Ramos (cell line): ENCODE results near the gene CLDN9.

ENCODE experiments used
- in situ Hi-C: fragments of 300-500 bp; cut with MboI; formaldehyde crosslinking; loops from one replicate; pipeline ENCODE4 v1.14.3; 2022; ENCODE audit warnings: low sequenced_read_pairs; ENCODE audit not compliant: unreplicated experiment

Gene CLDN9, protein sequence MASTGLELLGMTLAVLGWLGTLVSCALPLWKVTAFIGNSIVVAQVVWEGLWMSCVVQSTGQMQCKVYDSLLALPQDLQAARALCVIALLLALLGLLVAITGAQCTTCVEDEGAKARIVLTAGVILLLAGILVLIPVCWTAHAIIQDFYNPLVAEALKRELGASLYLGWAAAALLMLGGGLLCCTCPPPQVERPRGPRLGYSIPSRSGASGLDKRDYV

DNA sequence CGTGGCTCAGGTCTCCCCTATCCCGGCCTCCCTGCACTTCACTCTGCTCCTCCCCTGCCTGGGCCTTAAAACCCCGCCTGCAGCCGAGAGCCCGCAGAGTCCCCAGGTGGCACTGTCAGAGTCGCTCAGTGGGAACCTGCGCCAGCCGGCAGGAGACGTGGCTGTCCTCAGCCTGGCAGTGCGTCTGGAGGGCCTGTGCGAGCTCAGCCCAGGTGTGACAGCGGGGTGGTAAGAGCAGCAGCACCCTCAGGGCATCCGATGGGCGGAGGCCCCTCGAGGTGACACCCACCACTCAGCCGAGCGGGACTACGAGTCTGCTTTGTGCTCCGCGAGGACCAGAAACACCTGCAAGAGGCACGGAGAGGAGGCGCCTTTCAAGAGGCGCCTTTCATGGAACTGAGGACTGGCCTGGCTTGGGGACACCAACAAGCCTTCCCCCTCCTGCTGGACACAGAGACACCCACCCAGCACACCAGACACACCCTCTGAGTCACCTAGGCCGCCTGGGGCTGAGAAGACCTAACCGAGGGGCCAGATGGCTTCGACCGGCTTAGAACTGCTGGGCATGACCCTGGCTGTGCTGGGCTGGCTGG lies at the start of gene CLDN9:
Gene CLDN9, plus strand, starts transcription at position 96 of the 593 bp plus-strand sequence. Its CDS starts 440 bp downstream, at position 536.
- in situ Hi-C loops, result no loop called here

DNA sequence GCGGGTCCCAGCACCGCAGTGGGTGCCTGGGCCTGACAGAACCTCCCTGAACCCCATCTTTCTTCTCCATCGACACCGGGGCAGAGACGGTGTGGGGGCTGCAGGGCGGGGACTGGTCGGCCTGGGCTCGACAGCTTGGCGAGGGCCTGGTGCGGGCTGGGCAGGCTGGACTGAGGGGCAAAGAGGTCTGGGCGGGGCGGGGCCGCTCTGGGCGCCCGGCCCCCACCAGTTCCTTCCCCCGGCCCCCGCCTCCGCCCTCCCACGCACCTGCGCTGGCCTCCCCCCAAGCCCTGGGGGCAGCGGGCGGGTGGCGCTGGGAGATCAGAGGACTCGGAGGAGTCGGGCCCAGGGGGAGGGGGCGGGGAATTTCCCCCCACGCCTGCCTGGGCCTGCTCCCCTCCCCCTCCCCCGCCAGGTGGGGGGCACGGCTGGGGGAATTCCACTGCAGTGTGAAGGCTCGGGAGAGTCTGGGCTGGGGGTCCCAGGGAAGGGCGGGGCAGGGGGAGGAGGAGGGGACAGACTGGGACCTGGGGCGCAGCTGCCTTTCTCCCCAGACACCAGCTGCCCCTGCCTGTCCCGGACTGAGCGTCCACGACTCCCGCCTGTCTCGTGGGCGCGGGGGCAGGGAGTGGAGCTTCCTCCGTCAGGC lies 49.5 kb upstream of the CLDN9 start:
- in situ Hi-C loops, result no loop called here

DNA sequence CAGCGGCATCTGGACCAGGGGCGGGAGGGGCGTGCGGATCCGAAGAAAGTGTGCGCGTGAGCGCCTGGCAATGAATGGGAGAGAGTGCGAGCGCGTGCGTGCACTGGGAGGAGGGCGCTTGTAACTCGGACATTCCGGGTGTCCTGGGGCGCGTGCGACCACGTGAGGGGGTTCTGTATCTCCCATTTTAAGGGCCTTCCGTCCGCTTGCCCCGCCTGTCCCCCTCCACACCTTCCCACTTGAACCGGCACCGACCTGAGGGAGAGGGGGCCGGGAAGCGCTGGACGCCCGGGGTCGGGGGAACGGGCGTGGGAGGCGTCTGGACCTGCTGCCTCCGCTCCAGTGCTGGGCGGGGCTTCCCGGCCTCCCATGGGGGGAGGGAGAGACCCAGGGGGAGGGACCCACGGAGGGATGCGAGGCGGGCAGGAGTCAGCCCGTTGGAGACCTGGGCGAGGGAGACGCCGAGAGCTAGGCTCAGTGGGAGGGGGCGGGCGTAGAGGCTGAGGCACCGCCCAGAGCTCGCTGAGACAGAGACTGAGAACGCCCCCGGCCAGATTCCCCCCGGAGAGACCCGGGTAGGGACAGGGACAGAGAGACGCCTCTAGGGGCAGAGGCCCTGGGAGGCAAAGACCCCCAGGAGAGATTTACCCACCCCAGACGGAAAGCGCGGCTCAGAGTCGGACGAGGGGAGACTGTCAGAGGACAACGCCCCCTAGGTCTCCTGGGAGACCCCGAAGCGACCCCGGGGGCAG lies 48.8 kb upstream of the CLDN9 start, which contains the start of gene KREMEN2:
Gene KREMEN2, plus strand, starts transcription at position 553 of the 752 bp plus-strand sequence. CDS start 246 bp downstream, outside the sequence.
- in situ Hi-C loops, result no loop called here

DNA sequence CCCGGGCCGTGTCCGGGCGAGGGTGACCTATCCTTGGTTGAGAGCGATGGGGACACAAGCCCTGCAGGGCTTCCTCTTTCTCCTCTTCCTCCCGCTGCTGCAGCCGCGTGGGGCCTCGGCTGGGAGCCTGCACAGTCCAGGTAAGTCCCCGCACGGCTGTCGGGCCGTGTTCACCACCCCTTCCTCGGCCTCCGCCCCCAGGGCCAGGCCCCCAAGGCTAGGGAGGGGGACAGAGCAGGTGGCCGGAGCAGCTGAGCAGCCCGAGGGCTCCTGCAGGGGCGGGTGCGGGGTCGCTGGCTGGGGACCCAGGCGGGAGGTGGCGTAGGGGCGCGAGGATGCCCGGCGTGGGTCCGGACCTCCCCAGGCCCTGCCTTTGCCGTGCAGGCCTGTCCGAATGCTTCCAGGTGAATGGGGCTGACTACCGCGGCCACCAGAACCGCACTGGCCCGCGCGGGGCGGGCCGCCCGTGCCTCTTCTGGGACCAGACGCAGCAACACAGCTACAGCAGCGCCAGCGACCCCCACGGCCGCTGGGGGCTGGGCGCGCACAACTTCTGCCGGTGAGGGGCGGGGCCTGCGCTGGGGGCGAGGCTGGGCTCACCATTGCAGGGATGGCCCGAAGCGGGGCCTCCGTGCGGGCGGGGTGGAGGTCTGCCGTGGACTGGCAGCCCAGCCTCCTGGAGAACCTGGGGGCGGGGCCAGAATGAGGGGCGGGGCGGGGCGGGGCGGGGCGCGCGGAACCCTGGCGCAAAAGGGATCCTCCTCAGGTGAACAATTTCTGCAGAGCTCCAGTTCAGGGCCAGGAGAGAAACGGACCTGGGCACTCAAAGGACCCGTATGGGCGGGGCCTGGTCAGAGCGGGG lies 48.0 kb upstream of the CLDN9 start:
- in situ Hi-C loops, result no loop called here

DNA sequence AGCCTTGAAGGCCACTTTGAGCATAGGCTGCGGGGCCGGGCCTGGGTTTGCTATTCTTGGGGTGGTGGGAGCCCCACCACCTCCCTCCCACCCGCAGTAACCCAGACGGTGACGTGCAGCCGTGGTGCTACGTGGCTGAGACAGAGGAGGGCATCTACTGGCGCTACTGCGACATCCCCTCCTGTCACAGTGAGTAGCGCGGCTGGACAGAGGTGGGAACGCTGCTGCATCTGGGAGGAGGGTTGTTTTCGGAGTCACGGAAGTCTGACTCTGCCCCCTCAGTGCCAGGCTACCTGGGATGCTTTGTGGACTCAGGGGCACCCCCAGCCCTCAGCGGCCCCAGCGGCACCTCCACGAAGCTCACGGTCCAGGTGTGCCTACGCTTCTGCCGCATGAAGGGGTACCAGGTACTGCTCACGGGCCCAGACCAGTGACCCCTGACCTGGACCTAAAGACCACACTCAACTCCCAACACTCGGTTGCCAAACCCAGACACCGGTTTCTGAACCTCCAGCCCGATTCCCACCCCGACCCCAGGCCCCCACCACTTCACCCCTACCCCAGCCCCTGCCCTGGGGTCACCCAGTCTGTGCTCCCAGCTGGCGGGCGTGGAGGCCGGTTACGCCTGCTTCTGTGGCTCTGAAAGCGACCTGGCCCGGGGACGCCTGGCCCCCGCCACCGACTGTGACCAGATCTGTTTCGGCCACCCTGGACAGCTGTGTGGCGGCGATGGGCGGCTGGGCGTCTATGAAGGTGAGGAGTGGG lies 46.5 kb upstream of the CLDN9 start:
- in situ Hi-C loops, result no loop called here

DNA sequence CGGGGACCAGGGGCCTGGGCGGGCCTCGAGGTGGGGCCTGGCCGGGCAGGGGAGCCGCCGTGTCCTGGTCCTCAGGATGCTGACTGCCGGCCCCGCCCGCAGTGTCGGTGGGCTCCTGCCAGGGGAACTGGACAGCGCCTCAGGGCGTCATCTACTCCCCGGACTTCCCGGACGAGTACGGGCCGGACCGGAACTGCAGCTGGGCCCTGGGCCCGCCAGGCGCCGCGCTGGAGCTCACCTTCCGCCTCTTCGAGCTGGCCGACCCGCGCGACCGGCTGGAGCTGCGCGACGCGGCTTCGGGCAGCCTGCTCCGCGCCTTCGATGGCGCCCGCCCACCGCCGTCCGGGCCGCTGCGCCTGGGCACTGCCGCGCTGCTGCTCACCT lies 45.9 kb upstream of the CLDN9 start:
- in situ Hi-C loops, result no loop called here

DNA sequence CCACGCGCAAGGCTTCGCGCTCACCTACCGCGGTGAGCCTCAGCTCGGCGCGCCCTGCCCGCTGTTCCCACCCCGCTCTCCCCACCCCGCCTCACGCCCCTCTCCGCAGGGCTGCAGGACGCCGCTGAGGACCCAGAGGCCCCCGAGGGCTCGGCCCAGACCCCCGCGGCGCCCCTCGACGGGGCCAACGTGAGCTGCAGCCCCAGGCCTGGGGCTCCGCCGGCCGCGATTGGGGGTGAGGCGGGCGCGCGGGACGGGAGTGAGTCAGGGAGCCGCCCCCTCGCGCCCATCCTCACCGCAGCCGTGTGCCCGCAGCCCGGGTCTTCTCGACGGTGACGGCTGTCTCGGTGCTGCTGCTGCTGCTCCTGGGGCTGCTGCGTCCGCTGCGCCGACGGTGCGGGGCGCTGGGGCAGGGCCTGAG lies 45.5 kb upstream of the CLDN9 start:
- in situ Hi-C loops, result no loop called here

DNA sequence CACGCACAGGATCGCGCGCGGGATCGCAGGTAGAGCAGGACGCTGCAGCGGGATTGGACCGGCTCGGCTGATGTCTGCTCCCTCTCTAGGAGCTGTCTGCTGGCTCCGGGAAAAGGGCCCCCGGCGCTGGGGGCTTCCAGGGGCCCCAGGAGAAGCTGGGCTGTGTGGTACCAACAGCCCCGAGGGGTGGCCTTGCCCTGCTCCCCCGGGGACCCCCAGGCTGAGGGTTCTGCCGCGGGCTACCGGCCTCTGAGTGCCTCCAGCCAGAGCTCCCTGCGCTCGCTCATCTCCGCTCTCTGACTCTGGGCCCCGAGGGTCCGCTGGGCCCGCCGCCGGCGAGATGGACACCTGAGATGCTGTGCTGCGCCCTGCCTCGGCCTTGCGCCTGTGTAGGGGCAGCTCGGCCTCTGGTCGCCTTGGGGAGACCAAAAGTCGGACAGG lies 45.0 kb upstream of the CLDN9 start:
- in situ Hi-C loops, result no loop called here

DNA sequence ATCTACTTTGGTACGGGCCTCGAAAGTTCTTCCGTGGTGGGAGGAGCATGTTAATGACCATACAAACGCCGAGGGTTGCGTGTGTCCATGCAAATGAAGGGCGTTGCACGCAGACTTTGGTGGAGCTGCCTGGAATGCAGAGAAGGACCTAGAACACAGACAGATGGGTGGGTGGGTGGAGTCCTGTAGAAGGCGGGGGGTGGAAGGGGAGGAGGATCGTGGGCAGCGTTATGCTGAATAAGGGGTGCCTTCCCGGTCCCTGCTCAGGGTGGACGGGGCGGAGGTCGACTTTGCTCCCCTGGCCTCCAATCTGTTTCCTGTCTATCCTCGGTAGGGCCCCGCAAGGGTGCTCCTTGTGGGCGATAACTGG lies 44.4 kb upstream of the CLDN9 start:
- in situ Hi-C loops, result no loop called here

DNA sequence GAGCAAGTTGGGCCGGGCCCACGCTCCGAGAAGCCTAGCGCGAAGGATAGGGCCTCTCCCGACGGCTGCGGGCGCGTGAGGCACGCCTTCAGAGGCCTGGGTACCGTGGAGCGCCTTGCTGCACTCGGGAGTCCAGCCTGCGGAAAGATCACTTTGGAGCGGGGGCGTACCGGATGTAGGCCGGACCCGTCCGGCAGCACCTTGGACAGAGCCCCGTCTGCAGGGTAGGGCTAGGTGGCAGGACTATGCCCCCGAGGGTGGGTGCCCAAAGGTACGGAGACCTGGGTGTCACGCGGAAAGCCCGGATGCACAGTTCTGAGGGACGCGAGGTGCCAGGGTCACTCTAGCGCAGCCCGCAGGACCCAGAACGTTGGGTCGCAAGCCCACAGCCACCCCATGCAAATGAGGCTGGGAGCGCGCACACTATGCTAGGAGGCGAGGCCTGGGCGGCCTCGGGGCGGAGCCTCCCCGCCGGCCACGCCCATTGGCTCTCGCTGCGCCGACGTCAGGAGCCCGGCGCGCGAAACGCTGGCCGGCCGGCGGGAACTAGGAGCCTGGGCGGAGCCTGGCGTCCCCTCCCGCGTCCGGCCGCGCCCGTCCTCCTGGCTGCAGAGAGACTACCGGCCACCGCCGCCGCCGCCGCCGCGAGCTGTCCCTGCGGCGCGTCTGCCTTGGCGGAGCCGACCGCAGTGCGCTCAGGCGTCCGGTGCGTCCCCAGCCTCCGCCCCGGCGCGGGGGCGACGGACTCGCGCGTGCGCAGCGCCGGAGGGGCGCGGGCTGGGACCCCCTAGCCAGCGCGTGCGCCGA lies 43.8 kb upstream of the CLDN9 start, which contains the start of gene PAQR4:
Gene PAQR4, plus strand, starts transcription at position 611 of the 807 bp plus-strand sequence. CDS start 327 bp downstream, outside the sequence.
- in situ Hi-C loops, result no loop called here

DNA sequence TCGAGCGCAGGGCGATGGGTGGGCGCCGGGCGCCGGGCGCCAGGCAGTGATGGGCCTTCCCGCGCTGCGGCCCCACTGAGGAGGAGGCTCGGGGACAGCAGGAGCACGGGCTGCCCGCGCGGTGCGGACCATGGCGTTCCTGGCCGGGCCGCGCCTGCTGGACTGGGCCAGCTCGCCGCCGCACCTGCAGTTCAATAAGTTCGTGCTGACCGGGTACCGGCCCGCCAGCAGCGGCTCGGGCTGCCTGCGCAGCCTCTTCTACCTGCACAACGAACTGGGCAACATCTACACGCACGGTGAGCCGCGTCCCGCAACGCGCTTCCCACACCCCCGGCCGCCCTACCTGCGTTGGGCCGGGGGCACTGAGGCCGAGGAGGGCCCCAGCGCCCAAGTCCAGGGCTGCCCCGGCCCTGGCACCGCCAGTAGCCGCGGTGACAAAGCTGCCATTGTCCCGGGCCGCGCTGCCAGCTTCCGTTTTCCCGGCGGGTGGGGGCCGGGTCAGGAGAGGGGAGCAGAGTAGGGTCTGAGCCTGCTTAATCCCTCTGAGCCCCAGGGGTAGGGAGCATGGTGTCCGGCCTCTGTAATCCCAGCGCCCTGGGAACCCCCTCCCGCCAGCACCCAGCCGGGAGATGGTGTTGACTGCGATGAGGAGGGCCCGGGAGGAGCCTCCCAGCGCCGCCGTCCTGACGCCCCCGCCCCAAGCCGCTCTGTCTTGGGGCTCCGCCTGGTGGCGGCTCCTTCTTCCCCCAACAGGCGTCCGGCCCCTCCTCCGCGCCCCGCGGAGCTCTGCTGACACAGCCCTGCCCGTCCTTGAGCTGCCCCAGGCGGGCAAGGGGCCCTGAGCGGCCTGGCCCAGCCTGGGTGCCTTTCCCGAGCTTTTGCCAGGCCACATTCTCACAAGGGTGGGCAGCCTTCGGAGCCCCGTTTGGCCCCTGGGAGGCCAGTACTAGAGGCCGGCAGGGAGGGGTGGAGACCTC lies 42.9 kb upstream of the CLDN9 start:
- in situ Hi-C loops, result no loop called here

DNA sequence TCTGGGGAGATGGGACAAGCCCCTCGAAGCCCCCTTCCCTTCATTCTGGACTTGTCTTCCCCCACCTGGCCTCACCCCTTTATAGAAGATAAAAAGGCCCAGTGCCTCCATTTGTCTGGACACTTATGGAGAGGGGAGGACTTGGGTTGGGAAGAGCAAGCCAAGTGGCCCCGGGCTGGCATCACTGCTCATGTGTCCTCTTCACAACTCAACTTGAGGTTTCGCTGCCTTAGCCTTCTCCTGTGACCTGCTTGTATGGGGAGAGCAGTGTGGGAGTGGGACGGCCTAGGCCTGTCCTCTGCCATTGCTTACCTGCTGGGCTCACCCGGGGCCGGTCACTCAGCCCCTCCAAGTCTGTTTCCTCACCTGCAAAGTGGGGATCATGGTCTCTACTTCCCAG lies 42.2 kb upstream of the CLDN9 start:
- in situ Hi-C loops, result no loop called here

DNA sequence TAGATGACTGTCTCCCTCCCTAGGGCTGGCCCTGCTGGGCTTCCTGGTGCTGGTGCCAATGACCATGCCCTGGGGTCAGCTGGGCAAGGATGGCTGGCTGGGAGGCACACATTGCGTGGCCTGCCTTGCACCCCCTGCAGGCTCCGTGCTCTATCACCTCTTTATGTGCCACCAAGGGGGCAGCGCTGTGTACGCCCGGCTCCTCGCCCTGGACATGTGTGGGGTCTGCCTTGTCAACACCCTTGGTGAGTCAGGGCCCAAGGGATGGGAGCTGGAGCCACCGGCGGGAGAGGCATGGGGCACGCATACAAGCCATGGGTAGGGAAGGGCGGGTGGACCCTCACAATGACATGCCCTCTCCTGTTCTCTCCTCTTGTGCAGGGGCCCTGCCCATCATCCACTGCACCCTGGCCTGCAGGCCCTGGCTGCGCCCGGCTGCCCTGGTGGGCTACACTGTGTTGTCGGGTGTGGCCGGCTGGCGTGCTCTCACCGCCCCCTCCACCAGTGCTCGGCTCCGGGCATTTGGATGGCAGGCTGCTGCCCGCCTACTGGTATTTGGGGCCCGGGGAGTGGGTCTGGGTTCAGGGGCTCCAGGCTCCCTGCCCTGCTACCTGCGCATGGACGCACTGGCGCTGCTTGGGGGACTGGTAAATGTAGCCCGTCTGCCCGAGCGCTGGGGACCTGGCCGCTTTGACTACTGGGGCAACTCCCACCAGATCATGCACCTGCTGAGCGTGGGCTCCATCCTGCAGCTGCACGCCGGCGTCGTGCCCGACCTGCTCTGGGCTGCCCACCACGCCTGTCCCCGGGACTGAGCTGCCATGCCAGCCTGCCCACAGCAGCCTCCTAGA lies 41.4 kb upstream of the CLDN9 start:
- in situ Hi-C loops, result no loop called here

DNA sequence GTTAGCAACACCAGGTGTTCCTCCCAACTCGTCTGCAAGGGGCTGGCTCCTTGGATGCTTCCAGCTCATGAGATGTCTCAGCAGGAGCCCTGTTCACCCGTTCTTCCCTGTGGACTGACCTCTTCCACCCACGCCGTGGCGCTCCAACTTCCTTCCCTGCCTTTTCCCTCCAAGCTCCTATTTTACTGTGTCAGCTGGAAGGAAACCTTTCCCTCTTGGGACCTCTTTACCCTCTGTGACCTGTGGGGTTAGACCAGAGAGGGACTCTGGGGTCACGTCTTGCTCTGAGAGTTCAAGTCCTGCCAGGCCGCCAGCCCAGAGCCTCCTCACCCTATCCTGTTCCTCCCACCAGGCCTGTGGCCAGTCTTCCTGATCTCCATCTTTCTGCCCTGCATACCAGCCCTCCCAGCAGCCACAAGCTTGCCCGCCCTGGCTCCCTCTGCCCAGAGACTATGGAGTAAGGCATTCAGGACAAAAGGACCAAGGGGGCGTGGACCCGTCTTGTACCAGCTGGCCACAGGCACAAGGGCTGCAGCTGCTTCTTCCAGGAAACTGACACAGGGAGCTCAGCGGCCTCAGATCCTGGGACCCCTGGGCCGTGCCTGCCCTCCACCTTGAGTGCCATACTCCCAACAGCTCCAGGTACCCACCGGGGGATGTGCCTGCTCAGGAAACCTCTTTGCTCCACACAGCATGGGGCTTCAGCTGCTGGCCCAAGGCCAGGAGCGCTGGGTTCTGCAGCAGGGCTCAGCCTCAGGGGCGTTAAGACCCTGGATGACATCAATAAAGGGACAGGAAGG lies 40.5 kb upstream of the CLDN9 start:
- in situ Hi-C loops, result no loop called here

DNA sequence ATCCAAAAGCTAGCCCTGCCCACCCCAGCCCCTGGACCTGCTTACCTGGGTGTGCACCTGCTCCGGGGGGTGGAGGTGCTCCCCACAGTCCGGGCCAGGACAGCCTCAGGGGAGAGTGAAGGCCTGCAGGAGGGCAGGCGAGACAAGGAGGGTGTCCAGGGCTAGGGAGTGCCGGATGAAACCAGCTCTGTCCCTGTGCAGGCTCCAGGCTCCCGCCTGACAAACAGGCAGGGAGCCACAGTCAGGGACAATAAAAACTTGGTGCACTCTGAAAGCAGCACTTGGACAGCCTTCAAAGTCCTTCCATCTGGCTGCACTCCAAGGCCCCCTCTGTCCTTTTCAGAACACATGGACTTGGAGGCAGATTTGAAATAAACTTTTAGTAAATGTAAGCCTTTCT lies 39.6 kb upstream of the CLDN9 start:
- in situ Hi-C loops, result no loop called here
